ENCODE results near the gene RAD51B. TPM values are rescaled to one million over a fixed set of nuclear protein-coding genes. Genes with fewer than 3 reads are reported as not detected.
A peak's percentile ranks its signal among the peaks of the same experiment; 100 is the strongest.

Gene RAD51B
- total RNA-seq, 3 donors from 2014 or later, result 10.6 to 77.6 (median 33.8) TPM

DNA sequence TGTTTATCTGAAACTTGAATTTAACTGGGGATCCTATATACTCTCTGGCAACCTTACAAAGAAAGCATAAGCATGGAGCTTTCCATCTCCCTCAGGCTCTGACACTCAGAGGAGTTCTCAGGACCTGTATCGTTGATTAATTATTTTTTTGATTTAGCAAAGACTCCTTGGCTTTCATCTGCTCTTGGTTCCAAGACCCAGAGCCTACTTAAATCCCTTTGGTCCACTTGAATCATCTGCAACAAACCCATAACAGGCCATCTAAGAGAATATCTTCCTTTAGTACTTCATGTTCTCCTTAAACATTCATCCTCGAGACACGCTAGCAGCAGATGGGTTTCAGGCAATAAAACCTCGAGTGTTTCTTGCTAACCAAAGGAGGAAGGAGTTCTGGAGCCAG lies 887.9 kb downstream of the RAD51B start:
- peaks cover 0 to 3% of the 10 kb centered on the region in 2 donors for H3K4me1 ChIP-seq
- H3K9me3 ChIP-seq, result no peaks in the 10 kb centered on the region
- TF ChIP-seq CTCF (IDR thresholded peaks at IDR 0.05), result no peak
- no peak for TF ChIP-seq POLR2A (IDR thresholded peaks at IDR 0.05)
- TF ChIP-seq POLR2AphosphoS5 (IDR thresholded peaks at IDR 0.05), result no peak
- peak overlapping the region in 1 of 2 donors; percentile 56 for H3K27ac ChIP-seq
- DNase-seq (ENCODE audit: low spot score in 2 of 2), result no peak
- H3K4me3 ChIP-seq, result no peak overlapping the region
- no peaks in the 10 kb centered on the region for H3K27me3 ChIP-seq
- intact Hi-C loops (cut with DNase I; ENCODE audit: low total_unique reads), result no loop called here
- no peaks in the 10 kb centered on the region for H3K36me3 ChIP-seq

- peaks cover 0 to 3% of the 10 kb centered on the region in 2 donors for H3K4me1 ChIP-seq
- TF ChIP-seq POLR2AphosphoS5 (IDR thresholded peaks at IDR 0.05) (no peak), CTCF (IDR thresholded peaks at IDR 0.05) (no peak), POLR2A (IDR thresholded peaks at IDR 0.05) (no peak)
- no peak for DNase-seq (ENCODE audit: low spot score in 2 of 2)
- H3K9me3 ChIP-seq, result no peaks in the 10 kb centered on the region
- H3K36me3 ChIP-seq, result no peaks in the 10 kb centered on the region
- no peaks in the 10 kb centered on the region for H3K27me3 ChIP-seq
- intact Hi-C loops (cut with DNase I; ENCODE audit: low total_unique reads), result no loop called here
- no peak overlapping the region for H3K4me3 ChIP-seq
- H3K27ac ChIP-seq, result peak overlapping the region in 1 of 2 donors; percentile 56
Observed at GRCh38 chr14:68708343-68708742, 888.8 kb downstream of the RAD51B start.

DNA sequence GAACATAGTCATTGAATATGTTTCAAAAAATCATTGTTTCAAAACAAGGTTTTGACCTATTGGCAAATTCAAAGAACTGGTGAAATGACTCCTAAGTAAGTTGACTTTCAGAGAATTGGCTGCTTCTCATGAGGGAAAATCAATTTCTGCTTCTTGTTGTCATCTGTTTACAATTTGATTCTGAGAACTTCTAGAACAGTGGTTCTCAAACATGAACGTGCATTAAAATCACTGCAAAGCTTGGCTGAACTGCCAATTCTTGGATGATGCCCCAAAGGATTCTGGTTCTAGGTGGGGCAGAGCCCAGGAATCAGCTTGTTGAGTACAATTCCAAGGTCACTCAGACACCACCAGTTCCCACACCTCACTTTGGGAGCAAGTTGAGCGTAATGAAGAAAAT lies 889.4 kb downstream of the RAD51B start:
- DNase-seq (ENCODE audit: low spot score in 2 of 2), result no peak
- Histone ChIP-seq H3K36me3 (no peaks in the 10 kb centered on the region), H3K9me3 (no peaks in the 10 kb centered on the region), H3K4me3 (no peak overlapping the region), H3K27ac (no peak overlapping the region), H3K4me1 (peaks cover 0 to 7% of the 10 kb centered on the region in 2 donors), H3K27me3 (no peaks in the 10 kb centered on the region)
- intact Hi-C loops (cut with DNase I; ENCODE audit: low total_unique reads), result no loop called here
- no peak for TF ChIP-seq POLR2A (IDR thresholded peaks at IDR 0.05)
- no peak for TF ChIP-seq POLR2AphosphoS5 (IDR thresholded peaks at IDR 0.05)
- no peak for TF ChIP-seq CTCF (IDR thresholded peaks at IDR 0.05)

DNA sequence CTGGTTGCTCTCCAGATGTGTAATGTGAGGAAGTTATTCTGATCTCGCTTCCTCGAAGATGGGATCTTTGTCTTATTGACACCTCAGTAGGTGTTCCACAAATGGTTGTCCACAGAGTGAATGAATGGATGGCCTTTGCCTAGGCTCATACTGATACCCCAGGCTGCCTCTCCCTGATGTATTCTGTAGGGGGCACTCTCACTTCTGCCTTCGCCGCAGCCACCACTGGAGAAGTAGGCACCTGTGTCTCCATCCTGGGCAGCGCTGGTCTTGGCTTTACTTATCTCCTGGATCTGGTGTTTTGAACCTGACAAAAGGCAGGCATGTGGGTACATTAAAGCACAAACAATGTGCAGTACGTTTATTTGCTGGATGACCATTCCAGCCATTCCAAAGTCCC lies 891.2 kb downstream of the RAD51B start:
- Histone ChIP-seq H3K36me3 (no peaks in the 10 kb centered on the region), H3K4me1 (peaks cover 0 to 4% of the 10 kb centered on the region in 2 donors), H3K27me3 (no peaks in the 10 kb centered on the region), H3K4me3 (no peak overlapping the region), H3K9me3 (no peaks in the 10 kb centered on the region), H3K27ac (no peak overlapping the region)
- TF ChIP-seq POLR2AphosphoS5 (IDR thresholded peaks at IDR 0.05) (no peak), POLR2A (IDR thresholded peaks at IDR 0.05) (no peak), CTCF (IDR thresholded peaks at IDR 0.05) (no peak)
- intact Hi-C loops (cut with DNase I; ENCODE audit: low total_unique reads), result no loop called here
- no peak for DNase-seq (ENCODE audit: low spot score in 2 of 2)

DNA sequence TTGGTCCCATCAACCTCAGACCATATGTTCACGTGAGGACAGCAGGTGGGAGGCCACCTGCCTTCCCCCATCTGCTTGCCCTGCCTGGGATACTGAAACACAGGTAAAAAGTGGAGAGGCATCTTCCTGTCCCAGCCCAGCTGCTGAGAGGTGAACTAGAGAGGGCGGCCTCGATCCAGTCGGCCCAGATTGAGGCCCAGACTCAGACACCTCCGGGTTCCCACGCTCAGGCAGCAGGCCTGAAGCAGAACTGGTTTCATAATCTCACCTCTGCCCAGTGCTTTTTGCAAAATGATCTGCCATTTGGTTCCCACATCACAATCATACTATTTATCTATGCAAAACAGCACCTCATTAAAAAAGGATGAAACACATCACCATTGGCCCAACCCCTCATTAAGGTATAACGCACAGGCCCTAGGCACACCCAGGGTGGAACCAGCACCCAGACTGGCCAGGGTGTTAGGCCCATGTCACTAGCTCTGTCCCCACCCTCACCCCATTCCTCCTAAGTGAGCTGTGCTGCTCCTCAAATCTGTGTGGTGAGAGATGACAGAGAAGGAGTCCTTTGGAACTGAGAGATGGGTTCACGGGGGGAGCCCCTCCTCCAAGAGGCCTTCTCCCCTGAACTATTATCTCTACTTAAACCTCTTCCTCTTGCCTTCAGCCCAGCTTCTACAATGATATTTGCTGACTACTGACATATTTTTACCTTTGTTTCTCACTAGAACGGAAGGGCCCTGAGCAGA lies 892.2 kb downstream of the RAD51B start:
- H3K27me3 ChIP-seq, result no peaks in the 10 kb centered on the region
- no peak for TF ChIP-seq POLR2AphosphoS5 (IDR thresholded peaks at IDR 0.05)
- no peak for TF ChIP-seq CTCF (IDR thresholded peaks at IDR 0.05)
- TF ChIP-seq POLR2A (IDR thresholded peaks at IDR 0.05), result no peak
- no peak overlapping the region for H3K4me3 ChIP-seq
- no peak overlapping the region for H3K27ac ChIP-seq
- intact Hi-C loops (cut with DNase I; ENCODE audit: low total_unique reads), result no loop called here
- H3K36me3 ChIP-seq, result no peaks in the 10 kb centered on the region
- no peaks in the 10 kb centered on the region for H3K9me3 ChIP-seq
- H3K4me1 ChIP-seq, result peaks cover 0 to 4% of the 10 kb centered on the region in 2 donors
- DNase-seq (ENCODE audit: low spot score in 2 of 2), result no peak
